ENCODE data around the gene HEY2.
A peak's percentile ranks its signal among the peaks of the same experiment; 100 is the strongest.

Gene HEY2

GRCh38 chr6:125745281-125746018 lies 4.0 kb upstream of the HEY2 start:
- DNase-seq = no peak

- no peak for DNase-seq
Measured at GRCh38 chr6:125746019-125746414, 3.4 kb upstream of the HEY2 start.

GRCh38 chr6:125746731-125747588 lies 2.5 kb upstream of the HEY2 start:
- peak; percentile 91 for DNase-seq

- DNase-seq = peak; percentile 81
Measured at GRCh38 chr6:125747589-125748405, 1.6 kb upstream of the HEY2 start.

GRCh38 chr6:125748406-125749172 lies 843 bp upstream of the HEY2 start:
- DNase-seq = peak; percentile 62

GRCh38 chr6:125749865-125750691 lies 646 bp downstream of the HEY2 start:
- peak; percentile 68 for DNase-seq

- no peak for DNase-seq
Measured at GRCh38 chr6:125750692-125751333, 1.4 kb downstream of the HEY2 start.

GRCh38 chr6:125751334-125751916 lies 2.0 kb downstream of the HEY2 start:
- DNase-seq = no peak

- no peak for DNase-seq
Measured at GRCh38 chr6:125752773-125753172, 3.3 kb downstream of the HEY2 start.

GRCh38 chr6:125753218-125753936 lies 3.9 kb downstream of the HEY2 start:
- no peak for DNase-seq

- DNase-seq = no peak
Measured at GRCh38 chr6:125753937-125754259, 4.5 kb downstream of the HEY2 start.

- no peak for DNase-seq
Measured at GRCh38 chr6:125754566-125754965, 5.1 kb downstream of the HEY2 start.

- DNase-seq = peak; percentile 87
Measured at GRCh38 chr6:125759184-125759902, 9.9 kb downstream of the HEY2 start.

GRCh38 chr6:125759959-125760457 lies 10.6 kb downstream of the HEY2 start:
- no peak for DNase-seq

GRCh38 chr6:125764121-125764671 lies 14.8 kb downstream of the HEY2 start:
- peak; percentile 74 for DNase-seq

- DNase-seq = no peak
Measured at GRCh38 chr6:125765944-125766343, 16.5 kb downstream of the HEY2 start.

- no peak for DNase-seq
Measured at GRCh38 chr6:125766641-125767040, 17.2 kb downstream of the HEY2 start.

- DNase-seq = no peak
Measured at GRCh38 chr6:125769147-125769783, 19.8 kb downstream of the HEY2 start.
